Glutamatergic neuron (in vitro differentiated cells): ENCODE data around the gene CRHBP. TPM values are rescaled to one million over a fixed set of nuclear protein-coding genes. Genes with fewer than 3 reads are reported as not detected.

ENCODE experiments used
- DNase-seq: peaks from one replicate; pipeline ENCODE4 v3.0.0; 2022
- H3K27ac Mint-ChIP-seq: one replicate; pipeline ENCODE4 v1.8.0; 2020; ENCODE audit warnings: mild to moderate bottlenecking, mixed read lengths, inconsistent platforms; ENCODE audit not compliant: unreplicated experiment
- H3K27me3 Mint-ChIP-seq: one replicate; pipeline ENCODE4 v1.8.0; 2020; ENCODE audit warnings: mild to moderate bottlenecking, moderate library complexity, mixed read lengths, inconsistent platforms; ENCODE audit not compliant: unreplicated experiment
- H3K36me3 Mint-ChIP-seq: one replicate; pipeline ENCODE4 v1.8.0; 2020; ENCODE audit warnings: mild to moderate bottlenecking, mixed read lengths, inconsistent platforms; ENCODE audit not compliant: unreplicated experiment
- H3K4me1 Mint-ChIP-seq: one replicate; pipeline ENCODE4 v1.8.0; 2020; ENCODE audit warnings: mild to moderate bottlenecking, low read depth, mixed read lengths, inconsistent platforms; ENCODE audit not compliant: unreplicated experiment
- H3K4me3 Mint-ChIP-seq: one replicate; pipeline ENCODE4 v1.8.0; 2020; ENCODE audit warnings: mild to moderate bottlenecking, mixed read lengths, inconsistent platforms; ENCODE audit not compliant: unreplicated experiment
- H3K9me3 Mint-ChIP-seq: one replicate; pipeline ENCODE4 v1.8.0; 2020; ENCODE audit warnings: mild to moderate bottlenecking, moderate library complexity, mixed read lengths, inconsistent platforms; ENCODE audit not compliant: unreplicated experiment
- total RNA-seq: library from RNA; stranded (reverse); fragmentation: NEBNext Ultra II Directional; extraction: Animal tissue kit (Norgen Biotek cat#: 25700); gene quantifications from one replicate; pipeline ENCODE4 v1.2.1, GENCODE V29; 2021; ENCODE audit not compliant: unreplicated experiment
- TF ChIP-seq, protein P1 (sequence below): fragments of 200-600 bp; sonication (generic); IDR thresholded peaks from one replicate; pipeline ENCODE4 v1.5.0; 2021; ENCODE audit not compliant: partially characterized antibody, unreplicated experiment

Gene CRHBP
- total RNA-seq, 1 donor from 2014 or later = not detected

DNA sequence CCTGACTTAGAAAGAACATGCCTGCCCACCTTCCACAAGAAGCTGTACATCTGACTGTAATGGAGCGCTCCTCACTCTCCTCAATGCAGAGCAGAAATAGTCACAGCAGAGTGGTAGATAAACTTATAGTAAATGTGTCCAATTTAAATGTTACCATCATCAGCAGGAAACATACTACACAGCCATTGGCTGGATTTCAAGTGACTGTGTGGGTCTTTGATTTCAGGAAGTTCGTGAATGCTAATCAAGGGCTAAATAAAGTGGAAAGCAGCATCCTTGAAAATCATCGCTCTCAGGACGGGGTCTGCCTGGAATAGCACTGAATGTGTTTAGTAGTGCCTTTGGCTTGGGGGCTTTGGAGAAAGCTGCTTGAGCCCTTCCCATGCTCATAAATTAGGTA lies 32.4 kb upstream of the CRHBP start:
- Mint-ChIP-seq H3K27me3 (peaks cover 3% of the 10 kb centered on the region), H3K4me3 (no peak overlapping the region), H3K4me1 (no peaks in the 10 kb centered on the region), H3K27ac (no peak overlapping the region), H3K9me3 (peaks cover 1% of the 10 kb centered on the region), H3K36me3 (no peaks in the 10 kb centered on the region)
- no peak for DNase-seq
- TF ChIP-seq, protein P1, sequence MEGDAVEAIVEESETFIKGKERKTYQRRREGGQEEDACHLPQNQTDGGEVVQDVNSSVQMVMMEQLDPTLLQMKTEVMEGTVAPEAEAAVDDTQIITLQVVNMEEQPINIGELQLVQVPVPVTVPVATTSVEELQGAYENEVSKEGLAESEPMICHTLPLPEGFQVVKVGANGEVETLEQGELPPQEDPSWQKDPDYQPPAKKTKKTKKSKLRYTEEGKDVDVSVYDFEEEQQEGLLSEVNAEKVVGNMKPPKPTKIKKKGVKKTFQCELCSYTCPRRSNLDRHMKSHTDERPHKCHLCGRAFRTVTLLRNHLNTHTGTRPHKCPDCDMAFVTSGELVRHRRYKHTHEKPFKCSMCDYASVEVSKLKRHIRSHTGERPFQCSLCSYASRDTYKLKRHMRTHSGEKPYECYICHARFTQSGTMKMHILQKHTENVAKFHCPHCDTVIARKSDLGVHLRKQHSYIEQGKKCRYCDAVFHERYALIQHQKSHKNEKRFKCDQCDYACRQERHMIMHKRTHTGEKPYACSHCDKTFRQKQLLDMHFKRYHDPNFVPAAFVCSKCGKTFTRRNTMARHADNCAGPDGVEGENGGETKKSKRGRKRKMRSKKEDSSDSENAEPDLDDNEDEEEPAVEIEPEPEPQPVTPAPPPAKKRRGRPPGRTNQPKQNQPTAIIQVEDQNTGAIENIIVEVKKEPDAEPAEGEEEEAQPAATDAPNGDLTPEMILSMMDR = no peak

- no peak for DNase-seq
- H3K9me3 Mint-ChIP-seq = peaks cover 3% of the 10 kb centered on the region
- no peaks in the 10 kb centered on the region for H3K4me1 Mint-ChIP-seq
- TF ChIP-seq, protein P1 = no peak
- H3K4me3 Mint-ChIP-seq = no peak overlapping the region
- H3K27ac Mint-ChIP-seq = no peak overlapping the region
- no peaks in the 10 kb centered on the region for H3K36me3 Mint-ChIP-seq
- H3K27me3 Mint-ChIP-seq = peaks cover 2% of the 10 kb centered on the region
Measured at GRCh38 chr5:76926329-76927105, 26.3 kb upstream of the CRHBP start.

GRCh38 chr5:76927961-76928360 lies 24.9 kb upstream of the CRHBP start:
- H3K36me3 Mint-ChIP-seq = no peaks in the 10 kb centered on the region
- TF ChIP-seq, protein P1 = no peak
- H3K4me3 Mint-ChIP-seq = no peak overlapping the region
- no peak for DNase-seq
- no peak overlapping the region for H3K27ac Mint-ChIP-seq
- peaks cover 3% of the 10 kb centered on the region for H3K9me3 Mint-ChIP-seq
- H3K4me1 Mint-ChIP-seq = no peaks in the 10 kb centered on the region
- H3K27me3 Mint-ChIP-seq = peaks cover 2% of the 10 kb centered on the region

- H3K4me3 Mint-ChIP-seq = no peak overlapping the region
- peaks cover 3% of the 10 kb centered on the region for H3K9me3 Mint-ChIP-seq
- H3K4me1 Mint-ChIP-seq = no peaks in the 10 kb centered on the region
- H3K27me3 Mint-ChIP-seq = peaks cover 2% of the 10 kb centered on the region
- no peak for DNase-seq
- TF ChIP-seq, protein P1 = no peak
- H3K27ac Mint-ChIP-seq = no peak overlapping the region
- no peaks in the 10 kb centered on the region for H3K36me3 Mint-ChIP-seq
Measured at GRCh38 chr5:76930083-76930482, 22.8 kb upstream of the CRHBP start.

GRCh38 chr5:76938177-76938576 lies 14.7 kb upstream of the CRHBP start:
- DNase-seq = no peak
- H3K36me3 Mint-ChIP-seq = peaks cover 7% of the 10 kb centered on the region
- no peak overlapping the region for H3K4me3 Mint-ChIP-seq
- TF ChIP-seq, protein P1 = no peak
- H3K27me3 Mint-ChIP-seq = peaks cover 2% of the 10 kb centered on the region
- H3K4me1 Mint-ChIP-seq = peaks cover 9% of the 10 kb centered on the region
- H3K27ac Mint-ChIP-seq = no peak overlapping the region
- peaks cover 5% of the 10 kb centered on the region for H3K9me3 Mint-ChIP-seq
